CD1c-positive myeloid dendritic cell (primary cell): ENCODE measurements around the gene MRPL9.

ENCODE experiments used
- DNase-seq: peaks from one replicate; pipeline ENCODE4 v3.0.0-alpha.2; 2016; ENCODE audit errors: extremely low spot score

MRPL9 gene

DNA sequence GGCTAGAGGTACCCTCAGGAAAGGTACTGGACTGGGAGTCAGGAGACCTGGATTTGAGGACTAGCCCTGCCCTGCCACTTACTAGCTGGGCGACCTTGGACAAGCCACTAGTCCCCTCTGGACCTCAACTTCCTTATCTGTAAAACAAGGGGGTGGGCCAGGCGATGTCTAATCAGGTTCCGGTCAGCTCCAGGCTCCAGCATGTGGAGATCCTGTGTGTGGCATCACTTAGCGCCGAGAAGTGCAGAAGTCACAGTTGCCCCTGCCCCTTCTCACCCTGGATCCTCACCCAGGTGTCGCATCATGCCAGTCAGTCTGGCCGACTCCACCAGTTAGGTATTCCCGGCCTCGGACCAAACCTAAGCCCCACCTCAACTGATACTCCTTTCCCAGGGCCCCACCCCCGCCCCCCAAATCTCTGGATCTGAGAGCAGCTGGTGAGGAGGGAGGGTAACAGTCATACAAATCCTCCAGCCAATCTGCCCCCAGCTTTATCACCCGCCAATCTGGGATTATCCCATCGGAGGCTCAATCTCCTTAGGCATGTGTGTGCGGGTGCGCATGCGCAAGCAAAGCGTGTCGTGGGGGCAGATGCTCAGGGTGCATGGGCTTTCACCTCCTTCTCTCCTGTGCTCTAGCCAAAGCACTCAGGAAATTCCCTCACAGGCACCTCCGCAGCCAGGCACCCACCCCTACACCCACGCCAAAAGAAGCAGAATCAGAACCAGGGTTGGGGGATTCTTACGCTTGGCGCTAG, 52.1 kb downstream of the MRPL9 start:
- DNase-seq = no peak

DNA sequence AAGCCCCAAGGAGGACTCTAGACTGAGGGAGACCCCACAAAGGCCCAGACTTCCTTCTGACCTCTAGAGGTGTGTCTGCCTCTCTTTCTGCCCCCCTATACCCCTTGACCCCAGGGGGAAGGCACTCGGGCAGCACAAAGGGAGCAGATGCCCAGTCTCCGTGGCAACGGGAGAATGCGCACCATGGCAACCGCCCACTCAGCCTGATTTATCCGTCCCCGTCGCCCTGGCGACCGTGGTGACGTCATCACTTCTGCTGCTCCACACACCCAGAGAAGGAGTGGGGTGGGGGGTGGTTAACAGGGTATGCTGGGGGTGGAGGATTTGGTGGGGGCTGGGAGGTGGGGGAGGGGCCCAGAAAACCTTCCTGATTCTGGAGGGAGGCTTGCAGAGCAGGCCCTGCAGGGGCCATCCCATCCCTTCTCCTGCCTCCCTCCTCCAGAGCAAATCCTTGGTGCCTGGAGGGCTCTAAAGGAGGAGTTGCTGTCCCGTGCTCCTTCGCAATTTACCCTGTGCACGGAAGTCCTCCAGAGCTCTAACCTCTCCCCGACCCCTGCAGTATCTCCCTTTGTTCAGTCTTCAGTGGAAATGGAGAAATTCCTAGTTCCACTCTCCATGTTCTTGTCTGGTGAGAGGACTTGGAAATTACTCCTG, 53.0 kb downstream of the MRPL9 start:
- peak; percentile 56 for DNase-seq
